K562 (cell line): ENCODE measurements around the gene DPP10. TPM values are rescaled to one million over a fixed set of nuclear protein-coding genes. Genes with fewer than 3 reads are reported as not detected.

Experiments
- ATAC-seq: fragments of 200-7000 bp; cut with Tn5 transposase; 3 replicates; pipeline ENCODE4 v1.9.1; 2020; ENCODE audit warnings: moderate library complexity
- BruUV-seq: library from RNA; stranded (reverse); fragments of 400-500 nt; replicated peaks from 2 replicates; lab custom pipeline; 2021; lab: Mats Ljungman, UMichigan
- CTCF ChIA-PET: fragments of 300-600 bp; formaldehyde crosslinking; extraction: SDS; loops from one replicate; lab custom pipeline; 2021; ENCODE audit warnings: low intra/inter-chr PET ratio; lab: Yijun Ruan, JAX
- POLR2A ChIA-PET: fragments of 300-600, 350-650 bp; sonication (Branson Sonifier 250); formaldehyde crosslinking; extraction: SDS; loops from one replicate; lab custom pipeline; 2021; ENCODE audit warnings: antibody characterized with exemption, inconsistent platforms; lab: Yijun Ruan, JAX
- DNase-seq, 4 experiments: peaks; one replicate each; pipeline versions ENCODE4 v3.0.0 to v3.0.0-alpha.2; 2011 to 2018; ENCODE audit warnings: low spot score in 3 of 4, mixed read lengths in 3 of 4; ENCODE audit errors: extremely low read depth in 1 of 4
- FAIRE-seq: peaks from 2 replicates; lab custom pipeline; 2011; peaks lifted over from hg19 to GRCh38; lab: Jason Lieb, UNC
- H2AFZ ChIP-seq: 2 replicates; pipeline ENCODE4 v1.6.0; 2011; ENCODE audit warnings: low read depth, low read length, control low read depth, inconsistent platforms
- H3K27ac ChIP-seq: fragments of 200-600 bp; 3 replicates; pipeline ENCODE4 v1.8.0; 2011; ENCODE audit warnings: low read depth, mild to moderate bottlenecking, control low read depth, inconsistent platforms, low read length, moderate library complexity, mixed read lengths; ENCODE audit errors: extremely low read depth
- H3K27me3 ChIP-seq, 2 experiments: fragments of 300-600 bp in 1 of 2; 2 replicates in 1 of 2; 3 replicates in 1 of 2; pipeline versions ENCODE4 v1.6.0 to v1.8.0; 2011; ENCODE audit warnings: inconsistent platforms in 2 of 2, low read length in 2 of 2, mild to moderate bottlenecking in 1 of 2, mixed read lengths in 1 of 2, moderate library complexity in 1 of 2; ENCODE audit not compliant: control insufficient read depth in 2 of 2, insufficient read depth in 2 of 2
- H3K36me3 ChIP-seq: fragments of 300-600 bp; 3 replicates; pipeline ENCODE4 v1.8.0; 2011; ENCODE audit warnings: mild to moderate bottlenecking, low read length, inconsistent platforms; ENCODE audit not compliant: control insufficient read depth, insufficient read depth
- H3K4me1 ChIP-seq, 2 experiments: fragments of 200-600 bp in 1 of 2; replicated peaks in 1 of 2; 2 replicates in 1 of 2; 3 replicates in 1 of 2; pipeline versions ENCODE4 v1.5.1 to v1.8.0; 2011; ENCODE audit warnings: inconsistent platforms in 2 of 2, low read length in 2 of 2, mild to moderate bottlenecking in 1 of 2, mixed read lengths in 1 of 2, moderate library complexity in 1 of 2; ENCODE audit not compliant: control insufficient read depth in 2 of 2, insufficient read depth in 2 of 2
- H3K4me2 ChIP-seq: 2 replicates; pipeline ENCODE4 v1.6.1; 2011; ENCODE audit warnings: low read length, control low read depth, inconsistent platforms, mixed read lengths; ENCODE audit not compliant: insufficient read depth
- H3K4me3 ChIP-seq: fragments of 200-600 bp; sonication (generic), shearing (Covaris generic); 2 replicates; pipeline ENCODE4 v1.5.1; 2016; ENCODE audit warnings: control low read depth, inconsistent platforms
- H3K79me2 ChIP-seq: fragments of 200-600 bp; 3 replicates; pipeline ENCODE4 v1.8.0; 2011; ENCODE audit warnings: low read length, inconsistent platforms; ENCODE audit not compliant: control insufficient read depth, insufficient read depth
- H3K9ac ChIP-seq, 2 experiments: 2 replicates each; pipeline versions ENCODE4 v1.6.0 to v1.6.1; 2011; ENCODE audit warnings: low read depth in 2 of 2, low read length in 2 of 2, control low read depth in 1 of 2, inconsistent platforms in 1 of 2, mild to moderate bottlenecking in 1 of 2, mixed read lengths in 1 of 2; ENCODE audit not compliant: insufficient read depth in 1 of 2
- H3K9me1 ChIP-seq: one replicate; pipeline ENCODE4 v1.6.0; 2011; ENCODE audit warnings: inconsistent platforms, mild to moderate bottlenecking, low read length, moderate library complexity; ENCODE audit not compliant: control insufficient read depth, insufficient read depth
- H3K9me3 ChIP-seq: replicated peaks from 2 replicates; pipeline ENCODE4 v1.5.1; 2011; ENCODE audit warnings: low read depth, low read length, inconsistent platforms; ENCODE audit not compliant: control insufficient read depth, insufficient read depth
- H4K20me1 ChIP-seq: replicated peaks from 2 replicates; pipeline ENCODE4 v1.6.1; 2011; ENCODE audit warnings: low read length, inconsistent platforms, mixed read lengths; ENCODE audit not compliant: control insufficient read depth, insufficient read depth
- CHD2 ChIP-seq: IDR thresholded peaks from 2 replicates; pipeline ENCODE4 v1.6.1; 2011; ENCODE audit warnings: low read depth, low read length
- CSDE1 ChIP-seq, 2 experiments: fragments of 450-650 bp; IDR thresholded peaks; 2 replicates each; pipeline ENCODE4 v1.6.1; 2016; ENCODE audit warnings: mild to moderate bottlenecking in 1 of 2
- GATAD2A ChIP-seq: fragments of 450-650 bp; IDR thresholded peaks from 2 replicates; pipeline ENCODE4 v1.6.1; 2017
- GTF2F1 ChIP-seq: IDR thresholded peaks from 2 replicates; pipeline ENCODE4 v1.6.1; 2011; ENCODE audit warnings: low read depth, low read length, improper control_type of control experiment
- KAT7 ChIP-seq: sonication (generic); formaldehyde crosslinking; IDR thresholded peaks from 2 replicates; pipeline ENCODE4 v1.8.0; 2022; ENCODE audit warnings: missing genetic modification reagents, mild to moderate bottlenecking, borderline replicate concordance
- MXI1 ChIP-seq: IDR thresholded peaks from 2 replicates; pipeline ENCODE4 v1.6.1; 2011; ENCODE audit warnings: low read depth, mild to moderate bottlenecking, improper control_type of control experiment, low read length
- POLR2G ChIP-seq: fragments of 200-400 bp; formaldehyde crosslinking; IDR thresholded peaks from 2 replicates; pipeline ENCODE4 v1.6.1; 2017; ENCODE audit warnings: low read depth, mild to moderate bottlenecking, antibody characterized with exemption, low read length, moderate library complexity
- PTTG1 ChIP-seq: fragments of 450-650 bp; IDR thresholded peaks from 2 replicates; pipeline ENCODE4 v1.6.1; 2016; ENCODE audit warnings: low read depth, mild to moderate bottlenecking, missing genetic modification characterization, missing compliant biosample characterization
- RB1 ChIP-seq: fragments of 450-650 bp; IDR thresholded peaks from 2 replicates; pipeline ENCODE4 v1.6.1; 2017; ENCODE audit warnings: low read depth, mild to moderate bottlenecking
- RBBP5 ChIP-seq: fragments of 200-600 bp; sonication (generic); IDR thresholded peaks from 2 replicates; pipeline ENCODE4 v1.6.1; 2012; ENCODE audit warnings: borderline replicate concordance, mild to moderate bottlenecking, low read length, control low read depth, inconsistent platforms; ENCODE audit not compliant: insufficient read depth, poor library complexity, severe bottlenecking
- USF1 ChIP-seq: sonication (generic); formaldehyde crosslinking; IDR thresholded peaks from 2 replicates; pipeline ENCODE4 v1.9.0; 2022; ENCODE audit warnings: mild to moderate bottlenecking, missing genetic modification reagents
- ZNF134 ChIP-seq: fragments of 250-450 bp; sonication (Bioruptor Pico); conservative IDR thresholded peaks from 2 replicates; pipeline ENCODE4 v1.4.0; 2020
- ZNF431 ChIP-seq: sonication (generic); formaldehyde crosslinking; IDR thresholded peaks from 2 replicates; pipeline ENCODE4 v1.8.0; 2022; ENCODE audit warnings: mild to moderate bottlenecking, missing genetic modification reagents
- whole genome bisulfite sequencing: fragments of 100-300 bp; shearing (Covaris generic); methylation state at CpG from one replicate; pipeline ENCODE4 v1.1.6; 2016; ENCODE audit warnings: low coverage, mixed read lengths; ENCODE audit not compliant: insufficient coverage; ENCODE audit errors: missing lambda C conversion rate; 5-methylcytosine and 5-hydroxymethylcytosine counted together
- in situ Hi-C: fragments of 300-500 bp; cut with MboI; formaldehyde crosslinking; loops from 4 replicates; pipeline ENCODE4 v1.15.0; 2018; ENCODE audit warnings: inconsistent platforms, mixed read lengths
- intact Hi-C: fragments of 100-400 bp; cut with micrococcal nuclease; formaldehyde crosslinking; loops from 2 replicates; pipeline ENCODE4 v1.14.2; 2022
- polyA plus RNA-seq, 8 experiments: library from polyadenylated mRNA; depleted of rRNA in 4 of 8; stranded (reverse) in 5 of 8; unstranded in 3 of 8; fragments of >200 nt; fragmentation: Nextera tagmentation in 2 of 8; fragmentation: Illumina TruSeq in 1 of 8; extraction: Ambion mirVana in 2 of 8; extraction: Trizol in 1 of 8; gene quantifications; 2 replicates each; pipeline versions ENCODE4 v1.2.1 to v1.2.3, GENCODE V29; 2011 to 2014; ENCODE audit warnings: inconsistent platforms in 1 of 8, missing spikeins in 1 of 8
- total RNA-seq, 7 experiments: library from RNA; depleted of rRNA in 6 of 7; stranded (reverse); fragments of >200 nt in 6 of 7; fragmentation: Illumina TruSeq in 2 of 7; extraction: Trizol in 2 of 7; gene quantifications; 2 replicates each; pipeline versions ENCODE4 v1.2.1 to v1.2.3, GENCODE V29; 2011 to 2021; ENCODE audit warnings: low replicate concordance in 1 of 7
- TF ChIP-seq, protein P1 (sequence below), 2 experiments: fragments of 450-650 bp in 1 of 2; sonication (generic) in 1 of 2; formaldehyde crosslinking in 1 of 2; IDR thresholded peaks; 2 replicates each; pipeline versions ENCODE4 v1.7.1 to v1.9.0; 2016 to 2022; ENCODE audit warnings: inconsistent platforms in 1 of 2, mild to moderate bottlenecking in 1 of 2, missing genetic modification reagents in 1 of 2

The DPP10 gene
- total and polyA plus RNA-seq, 9 of the 15 experiments (the other 6 are each of a cell fraction or from before 2014, with no cell fraction given), result not detected

GRCh38 chr2:115214050-115214449 lies 771.6 kb downstream of the DPP10 start:
- H3K9me3 ChIP-seq, result no peaks in the 10 kb centered on the region
- in situ Hi-C loops, result no loop called here
- H3K36me3 ChIP-seq, result no peaks in the 10 kb centered on the region
- no peak overlapping the region for H3K27ac ChIP-seq
- H2AFZ ChIP-seq, result no peak overlapping the region
- H4K20me1 ChIP-seq, result no peaks in the 10 kb centered on the region
- CTCF ChIA-PET, result no interaction called here
- H3K27me3 ChIP-seq, result no peaks in the 10 kb centered on the region
- H3K79me2 ChIP-seq, result no peaks in the 10 kb centered on the region
- H3K9ac ChIP-seq, result no peak overlapping the region
- ATAC-seq (no peak), DNase-seq (no peak), FAIRE-seq (no peak)
- 4% methylated on average over 2 of the region's 2 CpGs for WGBS
- no peak overlapping the region for H3K4me3 ChIP-seq
- no peak overlapping the region for H3K4me2 ChIP-seq
- H3K4me1 ChIP-seq, result no peaks in the 10 kb centered on the region
- BruUV-seq, result no TSS peak
- no peaks in the 10 kb centered on the region for H3K9me1 ChIP-seq
- POLR2A ChIA-PET, result no interaction called here
- intact Hi-C loops, result no loop called here
- TF ChIP-seq CSDE1 (IDR thresholded peaks at IDR 0.05) (no peak), POLR2G (no peak), CHD2 (no peak), MXI1 (no peak), USF1 (CRISPR knock-in tag) (no peak), GTF2F1 (no peak), RB1 (no peak), ZNF431 (no peak), ZNF134 (CRISPR knock-in tag) (no peak), KAT7 (CRISPR knock-in tag) (no peak), RBBP5 (no peak), GATAD2A (no peak), PTTG1 (tag) (no peak)
- TF ChIP-seq, protein P1, sequence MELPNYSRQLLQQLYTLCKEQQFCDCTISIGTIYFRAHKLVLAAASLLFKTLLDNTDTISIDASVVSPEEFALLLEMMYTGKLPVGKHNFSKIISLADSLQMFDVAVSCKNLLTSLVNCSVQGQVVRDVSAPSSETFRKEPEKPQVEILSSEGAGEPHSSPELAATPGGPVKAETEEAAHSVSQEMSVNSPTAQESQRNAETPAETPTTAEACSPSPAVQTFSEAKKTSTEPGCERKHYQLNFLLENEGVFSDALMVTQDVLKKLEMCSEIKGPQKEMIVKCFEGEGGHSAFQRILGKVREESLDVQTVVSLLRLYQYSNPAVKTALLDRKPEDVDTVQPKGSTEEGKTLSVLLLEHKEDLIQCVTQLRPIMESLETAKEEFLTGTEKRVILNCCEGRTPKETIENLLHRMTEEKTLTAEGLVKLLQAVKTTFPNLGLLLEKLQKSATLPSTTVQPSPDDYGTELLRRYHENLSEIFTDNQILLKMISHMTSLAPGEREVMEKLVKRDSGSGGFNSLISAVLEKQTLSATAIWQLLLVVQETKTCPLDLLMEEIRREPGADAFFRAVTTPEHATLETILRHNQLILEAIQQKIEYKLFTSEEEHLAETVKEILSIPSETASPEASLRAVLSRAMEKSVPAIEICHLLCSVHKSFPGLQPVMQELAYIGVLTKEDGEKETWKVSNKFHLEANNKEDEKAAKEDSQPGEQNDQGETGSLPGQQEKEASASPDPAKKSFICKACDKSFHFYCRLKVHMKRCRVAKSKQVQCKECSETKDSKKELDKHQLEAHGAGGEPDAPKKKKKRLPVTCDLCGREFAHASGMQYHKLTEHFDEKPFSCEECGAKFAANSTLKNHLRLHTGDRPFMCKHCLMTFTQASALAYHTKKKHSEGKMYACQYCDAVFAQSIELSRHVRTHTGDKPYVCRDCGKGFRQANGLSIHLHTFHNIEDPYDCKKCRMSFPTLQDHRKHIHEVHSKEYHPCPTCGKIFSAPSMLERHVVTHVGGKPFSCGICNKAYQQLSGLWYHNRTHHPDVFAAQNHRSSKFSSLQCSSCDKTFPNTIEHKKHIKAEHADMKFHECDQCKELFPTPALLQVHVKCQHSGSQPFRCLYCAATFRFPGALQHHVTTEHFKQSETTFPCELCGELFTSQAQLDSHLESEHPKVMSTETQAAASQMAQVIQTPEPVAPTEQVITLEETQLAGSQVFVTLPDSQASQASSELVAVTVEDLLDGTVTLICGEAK (IDR thresholded peaks at IDR 0.05), result no peak
- TF ChIP-seq, protein P1 (CRISPR knock-in tag; IDR thresholded peaks at IDR 0.05), result no peak
- TF ChIP-seq, all 486 proteins: peak for 0
